Psoas muscle (tissue), 8 donors: ENCODE data around the gene MTMR3. TPM values are rescaled to one million over a fixed set of nuclear protein-coding genes. Genes with fewer than 3 reads are reported as not detected.
"Not testable (repeated sequence)": the region's sequence is repeated elsewhere in the genome, so short reads cannot be mapped to it uniquely, and the experiment has no call there.

Source experiments
- ATAC-seq, 4 donors: fragments of 200-7000 bp; cut with Tn5 transposase; one replicate each; pipeline ENCODE4 v1.9.1; 2020; ENCODE audit warnings: moderate library complexity in 3 of 4, mild to moderate bottlenecking in 2 of 4
- DNase-seq, 2 donors: peaks; one replicate each; pipeline ENCODE4 v3.0.0-alpha.2; 2020
- H3K27ac ChIP-seq: fragments of 200-600 bp; one replicate; pipeline ENCODE4 v1.8.0; 2022
- H3K27me3 ChIP-seq, 3 donors: fragments of 200-600 bp in 1 of 3; one replicate each; pipeline versions ENCODE4 v1.6.1 to v1.8.0; 2013 to 2022; ENCODE audit warnings: low read length in 2 of 3, mild to moderate bottlenecking in 2 of 3, moderate library complexity in 1 of 3; ENCODE audit not compliant: insufficient read depth in 3 of 3
- H3K36me3 ChIP-seq, 2 donors: fragments of 200-600 bp in 1 of 2; one replicate each; pipeline versions ENCODE4 v1.6.1 to v1.8.0; 2013 to 2022; ENCODE audit warnings: low read depth in 1 of 2, mild to moderate bottlenecking in 1 of 2, moderate library complexity in 1 of 2; ENCODE audit not compliant: insufficient read depth in 1 of 2
- H3K4me1 ChIP-seq: fragments of 200-600 bp; one replicate; pipeline ENCODE4 v1.8.0; 2022
- H3K4me3 ChIP-seq: fragments of 200-600 bp; one replicate; pipeline ENCODE4 v1.8.0; 2022; ENCODE audit warnings: mild to moderate bottlenecking
- H3K9me3 ChIP-seq: fragments of 200-600 bp; one replicate; pipeline ENCODE4 v1.8.0; 2022
- CTCF ChIP-seq: fragments of 200-600 bp; IDR thresholded peaks from one replicate; pipeline ENCODE4 v1.8.0; 2022; ENCODE audit warnings: antibody characterized with exemption
- WGBS, 3 donors: extraction: QIAGEN DNeasy Blood & Tissue Kit; methylation state at CpG; one replicate each; pipeline versions ENCODE4 v1.1.6 to v1.1.7; 2013; 5-methylcytosine and 5-hydroxymethylcytosine counted together
- intact Hi-C, 2 donors: fragments of 100-400 bp; cut with DNase I; formaldehyde crosslinking; loops; one replicate each; pipeline versions ENCODE4 v1.11.0 to v1.14.2; 2022
- polyA plus RNA-seq, 3 donors: library from polyadenylated mRNA; stranded (reverse); fragments of 200-250 nt; gene quantifications; one replicate each; pipeline ENCODE4 v1.2.3, GENCODE V29; 2013
- total RNA-seq, 4 donors: library from RNA; stranded (reverse); fragmentation: NEBNext Ultra II Directional in 2 of 4; extraction: Animal tissue kit (Norgen Biotek cat#: 25700) in 2 of 4; gene quantifications; one replicate each; pipeline versions ENCODE4 v1.2.1 to v1.2.4, GENCODE V29; 2021 to 2023
- donor health status: healthy with polysubstance abuse.
- donor health status: DM: no; HTN: no; CAD: no; lungs with moderate emphysema.
- donor health status: Bipolar disorder and iron deficiency.
- donor health status: healthy.
- donor health status: DM: yes; HTN: yes; CAD: no.
- donor health status: DM: no; HTN: no; CAD: no.
- donor health status: DM: no; HTN: no; CAD: no.
- donor health status: DM: yes; HTN: yes; CAD: no.

The MTMR3 gene
- total and polyA plus RNA-seq, 7 donors = 7.8 to 37.9 (median 31.8) TPM

- DNase-seq (no peak), ATAC-seq (peak; percentile 46 to 80 (median 74))
- no peak for TF ChIP-seq CTCF
- intact Hi-C loops = no loop called here
- H3K36me3 ChIP-seq = no peaks in the 10 kb centered on the region
- H3K9me3 ChIP-seq = no peaks in the 10 kb centered on the region
- peak overlapping the region; percentile 63 for H3K27ac ChIP-seq
- H3K4me1 ChIP-seq = peaks cover 6% of the 10 kb centered on the region
- H3K27me3 ChIP-seq = no peaks in the 10 kb centered on the region
- WGBS, 3 donors = 30 to 37% (median 36%) methylated on average over 2 of the region's 2 CpGs
- H3K4me3 ChIP-seq = no peak overlapping the region
Observed at GRCh38 chr22:29861672-29862297, 21.2 kb upstream of the MTMR3 start.

- not testable (repeated sequence) for H3K27me3 ChIP-seq
Observed at GRCh38 chr22:29865572-29865971, 17.4 kb upstream of the MTMR3 start.

GRCh38 chr22:29867260-29867659 is 15.7 kb upstream of the MTMR3 start:
- H3K4me1 ChIP-seq = peaks cover 16% of the 10 kb centered on the region
- H3K36me3 ChIP-seq = no peaks in the 10 kb centered on the region
- intact Hi-C loops = no loop called here
- no peak overlapping the region for H3K4me3 ChIP-seq
- TF ChIP-seq CTCF = no peak
- H3K9me3 ChIP-seq = no peaks in the 10 kb centered on the region
- DNase-seq (no peak), ATAC-seq (no peak)
- no peaks in the 10 kb centered on the region for H3K27me3 ChIP-seq
- H3K27ac ChIP-seq = peak overlapping the region; percentile 13

More at GRCh38 chr22:29865572-29865971, 17.4 kb upstream of the MTMR3 start:
- H3K9me3 ChIP-seq, H3K4me1 ChIP-seq, DNase-seq, H3K27ac ChIP-seq, H3K36me3 ChIP-seq, intact Hi-C loops, ATAC-seq, H3K4me3 ChIP-seq: not testable (repeated sequence)
- 90 to 93% (median 91%) methylated on average over 12 to 13 of the region's 13 CpGs for WGBS, 3 donors

GRCh38 chr22:29867851-29868250 is 15.1 kb upstream of the MTMR3 start:
- no peak for TF ChIP-seq CTCF
- H3K36me3 ChIP-seq = no peaks in the 10 kb centered on the region
- peak overlapping the region; percentile 13 for H3K27ac ChIP-seq
- no peaks in the 10 kb centered on the region for H3K9me3 ChIP-seq
- ATAC-seq = no peak
- WGBS, 3 donors = 55 to 74% (median 62%) methylated on average over 3 of the region's 3 CpGs
- intact Hi-C loops = no loop called here
- no peaks in the 10 kb centered on the region for H3K27me3 ChIP-seq
- no peak overlapping the region for H3K4me3 ChIP-seq
- no peak for DNase-seq
- H3K4me1 ChIP-seq = peaks cover 20% of the 10 kb centered on the region

GRCh38 chr22:29870574-29870973 is 12.4 kb upstream of the MTMR3 start:
- Histone ChIP-seq H3K27ac (peak overlapping the region; percentile 90), H3K36me3 (no peaks in the 10 kb centered on the region), H3K4me3 (no peak overlapping the region), H3K9me3 (no peaks in the 10 kb centered on the region), H3K4me1 (peaks cover 29% of the 10 kb centered on the region), H3K27me3 (no peaks in the 10 kb centered on the region)
- no peak for TF ChIP-seq CTCF
- WGBS, 3 donors = 47 to 67% (median 58%) methylated on average over 3 of the region's 3 CpGs
- no peak for DNase-seq
- intact Hi-C loops = no loop called here
- ATAC-seq = no peak
